ENCODE measurements around the gene TMED8.

DNA sequence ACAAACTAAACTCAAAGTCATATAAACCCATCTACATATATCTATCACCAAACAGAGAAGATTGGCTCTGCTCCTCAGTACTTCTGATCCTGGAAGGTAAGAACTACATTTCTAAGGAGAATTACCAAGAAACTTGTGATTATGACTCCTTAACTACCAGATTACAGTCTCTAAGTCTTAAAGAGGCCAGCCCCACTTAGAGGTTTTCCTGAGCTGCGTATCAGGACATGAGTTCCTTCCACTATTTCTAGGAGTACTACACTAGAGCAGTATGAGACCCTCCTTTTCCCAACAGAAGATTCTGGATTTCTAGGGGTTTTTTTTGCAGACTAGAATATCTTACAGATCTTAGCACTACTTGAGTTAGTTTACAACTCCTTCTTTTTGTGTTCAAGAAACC, 46.5 kb upstream of the TMED8 start, which contains the start of gene NOXRED1:
- TF ChIP-seq, protein P1, sequence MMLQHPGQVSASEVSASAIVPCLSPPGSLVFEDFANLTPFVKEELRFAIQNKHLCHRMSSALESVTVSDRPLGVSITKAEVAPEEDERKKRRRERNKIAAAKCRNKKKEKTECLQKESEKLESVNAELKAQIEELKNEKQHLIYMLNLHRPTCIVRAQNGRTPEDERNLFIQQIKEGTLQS (IDR thresholded peaks at IDR 0.05; ENCODE audit: borderline replicate concordance, extremely low read depth, low read depth, low read length): no peak
- TF ChIP-seq CREB1 (IDR thresholded peaks at IDR 0.05; ENCODE audit: low read depth) (no peak), HDAC2 (IDR thresholded peaks at IDR 0.05) (no peak), NR2C2 (IDR thresholded peaks at IDR 0.05; ENCODE audit: borderline replicate concordance, control insufficient read depth, insufficient read length, low read depth) (no peak), ZNF274 (IDR thresholded peaks at IDR 0.05; ENCODE audit: insufficient read depth, insufficient read length) (no peak), EP300 (IDR thresholded peaks at IDR 0.05; ENCODE audit: borderline replicate concordance in 1 of 2, control insufficient read depth in 1 of 2, low read depth in 2 of 2, low read length in 2 of 2) (no peak)
- TF ChIP-seq, protein P2, sequence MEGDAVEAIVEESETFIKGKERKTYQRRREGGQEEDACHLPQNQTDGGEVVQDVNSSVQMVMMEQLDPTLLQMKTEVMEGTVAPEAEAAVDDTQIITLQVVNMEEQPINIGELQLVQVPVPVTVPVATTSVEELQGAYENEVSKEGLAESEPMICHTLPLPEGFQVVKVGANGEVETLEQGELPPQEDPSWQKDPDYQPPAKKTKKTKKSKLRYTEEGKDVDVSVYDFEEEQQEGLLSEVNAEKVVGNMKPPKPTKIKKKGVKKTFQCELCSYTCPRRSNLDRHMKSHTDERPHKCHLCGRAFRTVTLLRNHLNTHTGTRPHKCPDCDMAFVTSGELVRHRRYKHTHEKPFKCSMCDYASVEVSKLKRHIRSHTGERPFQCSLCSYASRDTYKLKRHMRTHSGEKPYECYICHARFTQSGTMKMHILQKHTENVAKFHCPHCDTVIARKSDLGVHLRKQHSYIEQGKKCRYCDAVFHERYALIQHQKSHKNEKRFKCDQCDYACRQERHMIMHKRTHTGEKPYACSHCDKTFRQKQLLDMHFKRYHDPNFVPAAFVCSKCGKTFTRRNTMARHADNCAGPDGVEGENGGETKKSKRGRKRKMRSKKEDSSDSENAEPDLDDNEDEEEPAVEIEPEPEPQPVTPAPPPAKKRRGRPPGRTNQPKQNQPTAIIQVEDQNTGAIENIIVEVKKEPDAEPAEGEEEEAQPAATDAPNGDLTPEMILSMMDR (IDR thresholded peaks at IDR 0.05 in 2 of 3, conservative IDR thresholded peaks at IDR 0.05 in 1 of 3; ENCODE audit: control insufficient read depth in 2 of 3, extremely low read depth in 1 of 3, insufficient read depth in 1 of 3, low read depth in 3 of 3, low read length in 3 of 3): no peak
- TF ChIP-seq, protein P3, sequence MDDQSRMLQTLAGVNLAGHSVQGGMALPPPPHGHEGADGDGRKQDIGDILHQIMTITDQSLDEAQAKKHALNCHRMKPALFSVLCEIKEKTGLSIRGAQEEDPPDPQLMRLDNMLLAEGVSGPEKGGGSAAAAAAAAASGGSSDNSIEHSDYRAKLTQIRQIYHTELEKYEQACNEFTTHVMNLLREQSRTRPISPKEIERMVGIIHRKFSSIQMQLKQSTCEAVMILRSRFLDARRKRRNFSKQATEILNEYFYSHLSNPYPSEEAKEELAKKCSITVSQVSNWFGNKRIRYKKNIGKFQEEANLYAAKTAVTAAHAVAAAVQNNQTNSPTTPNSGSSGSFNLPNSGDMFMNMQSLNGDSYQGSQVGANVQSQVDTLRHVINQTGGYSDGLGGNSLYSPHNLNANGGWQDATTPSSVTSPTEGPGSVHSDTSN (IDR thresholded peaks at IDR 0.05; ENCODE audit: insufficient replicate concordance, low read depth, low read length): no peak
- TF ChIP-seq, protein P4, sequence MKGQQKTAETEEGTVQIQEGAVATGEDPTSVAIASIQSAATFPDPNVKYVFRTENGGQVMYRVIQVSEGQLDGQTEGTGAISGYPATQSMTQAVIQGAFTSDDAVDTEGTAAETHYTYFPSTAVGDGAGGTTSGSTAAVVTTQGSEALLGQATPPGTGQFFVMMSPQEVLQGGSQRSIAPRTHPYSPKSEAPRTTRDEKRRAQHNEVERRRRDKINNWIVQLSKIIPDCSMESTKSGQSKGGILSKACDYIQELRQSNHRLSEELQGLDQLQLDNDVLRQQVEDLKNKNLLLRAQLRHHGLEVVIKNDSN (IDR thresholded peaks at IDR 0.05; ENCODE audit: borderline replicate concordance, extremely low read length, insufficient read depth, low read depth, low read length): no peak
